NCI-H146 (cell line): Measurements from ENCODE around the gene ABCA4.

Source experiments
- DNase-seq: peaks from one replicate; lab custom pipeline; 2025; lab: John Stamatoyannopoulos, UW

The ABCA4 gene

DNA sequence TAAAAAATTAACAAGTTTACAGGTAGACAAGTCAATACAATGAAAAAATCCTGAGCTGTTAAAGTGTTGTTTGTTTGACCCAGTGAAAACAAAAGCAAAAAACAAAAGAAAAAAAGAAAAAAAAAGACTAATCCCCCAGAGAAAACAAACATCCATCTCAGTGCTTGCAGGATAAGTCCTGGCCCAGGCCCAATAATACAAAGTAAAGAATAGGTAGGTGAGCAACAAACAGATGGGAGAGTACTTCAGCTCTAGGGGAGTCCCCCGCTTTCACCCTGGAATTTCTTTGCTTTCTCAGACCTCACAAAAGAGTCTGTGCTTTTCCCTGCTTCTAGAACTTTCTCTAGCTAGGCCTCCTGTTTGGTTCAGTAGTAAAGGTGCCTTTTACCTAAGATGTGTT lies 70.3 kb downstream of the ABCA4 start:
- no peak for DNase-seq

DNA sequence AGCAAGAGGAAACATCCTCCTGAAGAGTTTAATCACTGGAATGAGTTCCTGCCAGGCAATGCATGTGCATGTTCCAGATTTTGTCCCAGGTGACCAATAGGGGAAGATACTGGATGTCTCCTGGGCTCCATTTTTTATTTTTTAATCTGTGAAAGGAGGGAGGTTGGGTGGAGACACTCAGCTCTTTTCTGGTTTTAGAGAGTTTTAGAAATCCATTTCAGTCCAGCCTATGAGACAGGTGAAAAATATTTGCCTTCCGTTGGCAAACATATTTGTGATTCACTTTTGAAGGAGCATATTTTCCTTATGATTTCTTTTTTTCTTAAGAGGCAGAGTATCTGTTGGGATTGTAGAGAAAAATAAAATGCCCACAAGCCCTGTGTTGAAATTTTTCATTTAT lies 70.7 kb downstream of the ABCA4 start:
- DNase-seq = no peak

DNA sequence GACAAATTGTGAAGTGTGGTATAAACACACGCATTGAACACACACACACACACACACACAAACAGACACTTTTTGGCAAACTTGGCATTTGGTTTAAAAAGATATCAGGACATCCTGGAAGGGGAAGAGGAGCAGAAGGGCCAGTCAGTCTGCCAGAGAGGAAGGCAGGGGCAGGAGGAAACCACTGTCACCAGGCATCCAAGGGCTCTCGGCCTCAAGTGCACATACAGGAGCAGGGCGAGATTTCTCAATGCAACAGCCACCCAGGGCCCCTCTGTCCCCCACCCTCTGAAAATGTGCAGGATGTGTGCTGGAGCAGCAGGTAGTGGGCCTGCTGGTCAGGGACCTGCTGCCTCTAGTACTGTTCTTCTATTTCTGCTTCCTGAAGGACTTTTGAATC lies 71.2 kb downstream of the ABCA4 start:
- DNase-seq = no peak

DNA sequence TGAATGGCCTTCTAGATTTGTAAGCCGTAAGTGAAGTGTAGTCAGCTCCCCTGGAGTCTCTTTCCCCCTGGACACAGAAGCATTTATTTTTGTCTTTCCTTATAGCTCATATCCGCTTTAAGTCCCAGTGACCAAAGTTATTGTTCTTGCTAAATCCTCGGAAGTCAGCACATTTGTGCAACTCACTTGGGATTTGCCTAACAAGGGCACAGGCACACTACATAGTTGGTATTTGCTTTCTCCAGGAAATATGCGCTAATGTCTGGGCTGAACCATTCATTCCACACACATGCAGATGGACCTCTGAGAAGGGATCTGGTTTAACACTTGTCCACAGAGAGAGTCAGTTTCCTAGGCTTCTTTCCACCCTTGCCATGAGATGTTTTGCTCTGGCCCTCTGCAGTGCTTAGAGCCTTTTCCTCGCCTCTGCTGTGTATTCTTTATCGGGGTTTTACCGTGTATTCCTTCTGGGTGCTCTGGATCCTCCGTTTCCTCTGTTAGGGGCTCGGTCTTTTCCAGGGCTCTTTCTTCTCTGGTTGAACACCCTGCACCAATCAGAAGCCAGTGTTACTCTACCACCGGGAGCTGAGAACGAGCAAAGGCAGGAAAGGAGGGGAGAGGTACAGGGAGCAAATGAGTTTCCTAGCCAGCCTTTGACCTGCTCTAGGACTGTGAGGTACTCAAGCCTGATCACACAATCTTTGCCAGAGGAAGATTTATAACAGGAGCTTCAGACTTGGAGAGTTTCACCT lies 72.4 kb downstream of the ABCA4 start:
- DNase-seq = no peak

DNA sequence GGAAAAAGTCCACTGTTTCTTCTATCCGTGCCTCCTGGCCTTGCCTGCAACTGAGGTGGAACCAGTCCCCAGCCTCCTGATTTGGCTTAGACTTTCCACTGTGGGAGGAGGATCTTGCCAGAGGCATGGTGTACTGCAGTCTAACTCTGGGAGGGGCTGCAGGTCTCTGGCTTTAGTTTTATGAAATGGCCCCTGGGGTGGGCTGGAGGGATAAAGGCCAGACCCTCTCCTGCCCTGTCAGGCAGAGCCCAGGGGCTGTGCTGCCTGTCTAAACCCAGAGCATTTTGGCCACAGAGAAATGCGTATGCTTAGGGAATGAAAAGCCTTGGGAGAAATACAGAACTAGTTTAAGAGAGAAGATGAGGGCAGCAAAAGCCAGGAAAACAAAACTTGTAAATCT lies 73.0 kb downstream of the ABCA4 start:
- no peak for DNase-seq

DNA sequence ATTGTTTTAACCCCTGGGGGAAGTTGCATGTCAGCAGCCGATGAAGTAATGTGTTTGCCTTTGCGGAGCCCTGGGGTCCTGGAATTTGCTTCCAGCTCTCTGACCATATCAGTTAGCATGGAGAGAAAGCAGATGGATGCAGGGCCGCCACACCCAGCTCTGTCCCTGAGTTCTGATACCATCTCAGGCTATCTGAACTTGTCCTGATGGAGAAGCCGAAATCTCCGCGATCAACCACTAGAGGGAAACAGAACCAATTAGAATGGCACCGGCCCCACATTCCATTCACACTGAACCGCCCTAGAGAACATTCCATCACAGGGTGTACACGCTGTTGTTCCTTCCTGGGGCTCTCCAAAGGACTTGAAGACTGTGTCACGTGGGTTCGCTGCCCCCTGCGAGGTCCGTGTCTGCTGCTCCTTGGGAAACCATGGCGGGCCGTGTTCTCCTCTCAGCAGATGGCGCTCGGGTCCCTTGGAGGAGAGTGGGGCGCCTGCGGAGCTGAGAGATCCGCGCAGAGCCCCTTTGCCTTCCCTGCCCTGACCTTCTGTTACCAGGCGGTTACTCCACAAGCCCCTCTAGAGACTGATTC lies 75.4 kb downstream of the ABCA4 start:
- peak; percentile 24 for DNase-seq

DNA sequence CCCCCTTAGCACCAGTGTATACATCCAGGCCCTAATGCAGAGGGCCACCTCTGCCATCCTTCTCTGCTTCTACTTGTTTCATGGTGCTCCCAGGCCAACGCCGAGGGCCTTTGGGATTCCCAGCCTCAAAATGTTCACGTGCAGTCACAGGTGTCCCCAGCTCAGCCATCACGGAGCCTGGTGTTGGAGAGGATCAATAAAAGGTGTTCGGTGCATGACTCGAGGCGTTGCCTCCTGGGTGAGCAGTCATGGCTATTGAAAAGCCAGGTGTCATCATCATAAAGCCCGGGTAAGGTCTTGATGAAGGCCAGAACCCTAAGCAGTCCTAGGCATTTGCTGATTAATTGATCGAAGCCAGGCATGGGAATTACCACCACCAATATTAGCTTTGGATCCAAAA lies 76.1 kb downstream of the ABCA4 start:
- no peak for DNase-seq

DNA sequence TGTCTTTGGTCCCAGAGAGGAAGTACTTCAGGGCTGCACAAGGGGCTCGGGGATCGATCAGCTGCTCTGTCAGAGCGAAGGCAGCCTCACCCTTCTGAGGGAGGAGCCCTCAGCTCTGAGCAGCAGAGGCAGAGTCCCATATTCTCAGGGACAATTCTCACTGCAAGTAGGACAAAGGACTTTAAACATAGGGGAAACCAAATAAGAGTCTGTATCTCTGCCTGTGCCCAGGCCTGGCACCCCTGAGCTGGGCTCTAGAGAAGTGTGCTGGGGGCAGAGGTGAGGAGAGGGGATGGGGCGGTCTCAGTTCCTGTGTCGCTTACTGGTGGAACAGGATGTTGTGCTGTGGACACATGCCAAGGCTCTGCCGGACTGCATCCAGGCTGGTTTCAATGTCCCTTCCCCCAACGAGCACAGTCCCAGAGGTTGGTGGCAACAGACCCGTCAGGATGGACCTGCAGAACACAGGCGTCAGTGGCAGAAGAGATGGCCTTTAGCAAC lies 76.6 kb downstream of the ABCA4 start:
- no peak for DNase-seq

DNA sequence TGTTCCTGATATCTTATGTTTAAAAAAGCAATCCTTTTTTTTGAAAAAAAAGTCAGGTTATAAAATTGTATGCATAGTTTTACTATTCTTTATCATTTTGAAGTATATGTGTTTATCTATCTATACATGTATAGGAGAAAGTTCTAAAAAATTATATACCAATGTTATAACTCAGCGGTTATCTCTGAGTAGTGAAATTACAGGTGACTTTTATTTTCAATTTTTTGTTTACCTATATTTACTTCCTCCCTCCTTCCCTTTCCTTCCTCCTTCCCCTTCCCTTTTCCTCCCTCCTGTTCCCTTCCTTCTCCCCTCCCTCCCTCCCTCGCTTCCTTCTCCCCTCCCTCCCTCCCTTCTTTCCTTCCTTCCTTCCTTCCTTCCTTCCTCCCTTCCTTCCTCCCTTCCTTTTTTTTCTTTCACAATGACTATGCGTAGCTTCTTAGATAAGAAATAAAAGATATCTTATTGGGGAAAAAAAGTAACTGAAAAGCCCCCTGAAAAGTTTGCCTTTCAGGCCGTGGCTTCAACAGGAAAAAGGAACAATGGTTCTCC lies 77.1 kb downstream of the ABCA4 start:
- DNase-seq = no peak

DNA sequence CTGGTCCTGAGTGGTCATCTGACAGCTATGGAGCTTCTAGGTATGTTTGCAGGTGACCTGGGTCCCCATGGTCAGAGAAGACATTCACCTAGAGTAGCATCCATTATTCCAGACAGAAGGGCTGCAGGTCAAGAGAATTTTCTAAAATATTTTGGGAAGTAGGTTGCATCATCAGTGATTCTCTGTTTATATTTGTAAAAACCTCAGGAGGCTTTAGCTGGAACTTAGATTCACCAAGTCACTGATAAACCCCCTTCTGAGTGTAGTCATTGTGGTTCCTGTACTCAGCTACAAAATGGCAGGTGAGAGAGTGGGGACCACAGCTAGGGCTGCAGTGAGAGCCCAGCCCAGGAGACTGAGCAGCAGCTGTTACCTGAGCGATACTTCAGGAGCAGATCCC lies 78.6 kb downstream of the ABCA4 start:
- no peak for DNase-seq

DNA sequence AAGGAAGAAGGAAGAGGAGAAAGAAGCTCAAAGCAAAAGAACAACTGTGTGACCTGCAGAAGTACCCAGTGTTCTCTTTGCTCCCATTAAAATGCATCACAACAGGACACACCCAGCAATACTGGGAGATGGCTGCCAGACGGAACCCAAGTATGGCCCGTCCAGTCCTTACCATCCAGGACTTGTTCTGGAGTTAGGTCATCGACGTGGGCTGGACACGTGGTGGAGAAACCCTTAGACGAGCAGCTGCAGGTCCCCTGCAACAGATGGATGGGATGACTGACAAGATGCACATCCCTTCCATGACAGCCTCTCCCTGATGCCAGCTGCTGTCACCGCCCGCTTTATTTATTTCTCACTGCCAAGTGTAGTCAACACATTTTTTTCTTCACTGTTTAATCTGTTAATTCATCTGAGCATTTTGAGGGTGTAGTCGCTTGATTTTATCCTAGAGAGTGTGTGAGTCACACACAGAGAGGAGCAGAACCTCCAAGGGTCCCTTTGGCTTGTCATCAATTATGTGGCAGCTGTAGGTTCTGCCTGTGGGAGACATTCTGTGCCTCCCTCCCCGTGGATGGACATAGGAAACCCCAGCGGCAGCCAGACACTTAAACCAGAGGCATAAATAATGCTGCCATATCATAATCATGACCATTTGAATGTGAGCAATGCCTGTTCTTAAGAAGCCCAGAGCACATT lies 80.9 kb downstream of the ABCA4 start:
- no peak for DNase-seq

DNA sequence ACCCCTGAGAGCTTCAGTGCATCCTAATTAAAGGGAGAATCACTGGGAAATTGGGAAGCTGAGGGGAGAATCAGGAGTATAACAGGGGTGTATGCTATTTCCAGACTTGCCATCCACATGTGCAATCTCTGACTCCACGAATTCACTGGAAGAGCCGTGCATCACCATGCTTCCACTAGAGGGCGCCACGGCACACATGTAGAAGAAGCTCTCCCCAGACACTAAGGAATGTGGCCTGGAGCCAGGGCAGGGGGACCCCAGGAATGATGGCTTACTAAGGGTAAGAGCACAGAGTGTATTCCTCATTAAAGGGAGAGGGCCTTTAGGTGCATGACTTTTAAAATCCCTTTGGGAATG lies 81.5 kb downstream of the ABCA4 start:
- DNase-seq = peak; percentile 33

DNA sequence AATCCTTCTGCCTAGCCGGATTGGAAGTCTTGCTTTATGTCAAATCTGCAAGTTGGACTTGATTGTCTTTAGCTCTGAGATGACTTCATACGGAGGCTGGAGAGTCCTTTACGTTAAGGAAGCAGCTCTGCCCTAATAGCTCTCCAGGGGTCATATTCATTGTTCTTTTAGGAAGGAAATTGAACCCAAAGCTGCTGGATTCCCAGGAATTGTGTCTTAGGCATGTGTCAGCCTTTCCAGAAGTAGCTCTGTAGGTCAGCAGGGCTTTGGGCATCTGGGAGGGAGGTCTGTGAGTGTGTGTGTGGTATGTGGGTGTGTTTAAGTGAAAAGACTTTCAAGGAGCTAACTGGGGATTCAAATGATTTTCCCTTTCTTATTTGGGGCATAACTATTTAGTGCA lies 82.4 kb downstream of the ABCA4 start:
- DNase-seq = no peak

DNA sequence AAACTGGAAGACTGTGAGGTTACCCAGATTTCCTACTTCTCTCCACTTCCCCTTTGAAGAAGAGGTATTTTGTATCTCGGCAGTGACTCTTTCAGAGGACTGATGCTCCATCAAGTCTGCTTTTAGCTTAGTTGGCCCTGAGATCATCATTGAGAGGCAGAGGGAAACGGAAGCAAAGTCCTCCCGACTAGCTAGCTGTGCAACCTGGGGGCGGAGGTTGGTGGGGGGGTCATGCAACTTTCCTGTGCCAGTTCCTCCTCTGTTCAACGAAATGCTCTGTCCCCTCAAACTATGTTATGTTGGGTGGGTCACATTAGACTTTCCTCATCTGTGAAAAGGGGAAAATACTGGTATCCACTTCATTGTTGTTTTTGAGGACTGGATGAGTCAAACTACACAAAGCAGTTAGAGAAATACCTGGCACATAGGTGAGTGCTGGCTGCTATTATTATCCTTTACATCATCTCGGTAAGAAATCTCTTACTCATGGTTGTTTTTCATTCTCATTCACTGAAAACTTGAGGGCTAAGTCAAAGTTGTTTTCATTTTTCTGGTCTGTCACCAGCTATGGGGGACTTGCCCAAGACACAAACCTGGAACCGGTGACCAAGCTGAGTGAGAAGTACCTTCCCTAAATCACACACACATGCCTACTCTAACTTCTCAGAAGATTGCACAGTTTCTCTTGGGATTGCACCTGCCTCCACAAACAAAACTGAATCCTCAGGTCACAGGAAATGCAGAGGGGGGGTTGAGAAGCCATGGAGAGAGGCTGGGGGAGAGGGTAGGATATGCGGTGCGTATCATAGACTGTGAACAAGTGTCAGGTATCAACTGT lies 83.3 kb downstream of the ABCA4 start:
- DNase-seq = no peak

DNA sequence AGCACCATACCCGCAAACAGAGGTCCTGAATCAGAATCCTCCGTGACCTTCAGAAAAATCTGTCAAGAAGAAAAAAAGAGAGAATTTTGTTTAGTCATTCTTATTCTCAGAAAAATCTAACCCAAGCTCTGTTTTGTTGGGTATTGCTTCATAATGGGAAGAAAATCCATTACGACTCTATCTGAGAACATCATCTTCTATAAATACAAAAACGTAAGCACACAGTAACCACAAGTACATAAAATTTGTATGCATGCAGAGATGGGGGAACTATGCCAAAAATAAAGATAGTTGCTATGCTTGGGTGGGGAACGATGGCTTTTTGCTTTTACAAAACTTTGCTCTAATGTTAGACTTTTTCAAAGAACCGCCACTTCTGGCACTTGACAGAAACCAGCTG lies 84.2 kb downstream of the ABCA4 start:
- DNase-seq = no peak

DNA sequence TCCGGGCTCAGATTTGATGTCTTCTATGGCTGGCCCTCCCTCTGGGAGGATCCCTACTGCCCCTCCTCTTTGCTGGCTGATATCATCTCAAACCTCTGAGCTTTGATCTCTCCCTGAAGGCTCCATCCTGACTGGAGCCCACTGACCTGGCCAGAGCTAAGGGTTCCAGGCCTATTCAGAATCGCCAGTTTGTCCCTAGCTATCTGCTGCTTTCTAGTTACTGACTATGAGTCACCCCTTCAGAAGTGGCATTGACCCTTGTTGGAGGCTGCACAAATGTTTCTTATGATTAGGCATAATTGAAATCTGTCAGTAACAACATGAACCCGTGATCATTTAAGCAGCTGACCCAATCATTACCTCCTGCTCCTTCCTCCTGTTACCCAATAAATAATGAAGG lies 87.1 kb downstream of the ABCA4 start:
- no peak for DNase-seq

DNA sequence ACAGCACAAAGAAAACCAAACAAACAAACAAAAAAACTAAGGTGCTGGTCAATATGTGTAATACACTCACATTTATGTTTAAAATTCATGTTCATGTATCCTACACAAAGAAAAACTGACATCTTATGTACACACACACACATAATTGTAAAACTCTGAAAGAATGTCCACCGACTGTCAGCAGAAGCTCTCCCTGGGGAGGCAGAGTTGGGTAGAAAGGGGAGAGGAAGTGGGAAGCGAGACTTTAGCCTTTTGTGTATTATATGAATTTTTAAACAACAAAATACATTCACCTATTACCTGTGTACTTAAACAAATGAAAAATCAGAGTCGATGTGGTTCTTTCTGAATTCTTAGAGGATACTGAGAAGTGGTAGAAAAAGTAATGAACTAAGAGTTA lies 88.3 kb downstream of the ABCA4 start:
- no peak for DNase-seq

DNA sequence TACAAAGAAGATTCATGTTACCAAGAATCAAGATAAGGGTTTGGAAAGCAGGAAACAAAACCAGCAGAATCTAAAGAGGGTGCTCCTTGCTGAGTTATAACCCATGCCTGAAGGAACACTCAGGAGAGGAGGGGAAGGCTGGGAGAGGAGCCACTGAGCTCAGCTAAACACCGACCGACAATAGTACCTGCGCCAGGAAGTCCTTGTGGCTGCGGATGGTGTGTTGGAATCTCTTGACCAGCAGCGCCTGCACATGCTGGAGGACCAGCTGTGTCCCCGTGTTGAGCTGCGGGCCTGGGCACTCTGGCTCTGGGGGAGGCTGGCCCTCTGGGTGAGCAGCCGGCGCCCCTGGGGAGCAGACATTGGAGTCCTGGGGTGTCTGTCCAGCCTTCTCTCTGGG lies 89.4 kb downstream of the ABCA4 start:
- no peak for DNase-seq

DNA sequence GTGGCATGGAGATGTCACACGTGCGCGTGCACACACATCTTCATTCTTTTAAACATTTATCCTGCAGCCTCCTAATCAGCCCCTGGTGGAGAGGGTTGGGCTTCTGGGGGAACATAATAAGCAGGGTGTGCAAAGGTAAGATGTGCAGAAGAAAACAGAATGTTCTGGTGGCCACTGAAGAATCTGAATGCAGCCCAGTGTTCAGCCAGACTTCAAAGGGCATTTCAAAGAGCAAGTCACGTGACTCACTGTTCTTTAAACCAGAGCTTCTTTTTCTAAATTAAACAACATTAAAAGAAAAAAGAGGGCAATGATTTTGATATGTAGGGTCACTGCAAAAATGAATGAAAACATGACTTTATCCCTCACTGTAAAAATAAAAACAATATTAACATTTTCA lies 89.8 kb downstream of the ABCA4 start:
- DNase-seq = no peak

DNA sequence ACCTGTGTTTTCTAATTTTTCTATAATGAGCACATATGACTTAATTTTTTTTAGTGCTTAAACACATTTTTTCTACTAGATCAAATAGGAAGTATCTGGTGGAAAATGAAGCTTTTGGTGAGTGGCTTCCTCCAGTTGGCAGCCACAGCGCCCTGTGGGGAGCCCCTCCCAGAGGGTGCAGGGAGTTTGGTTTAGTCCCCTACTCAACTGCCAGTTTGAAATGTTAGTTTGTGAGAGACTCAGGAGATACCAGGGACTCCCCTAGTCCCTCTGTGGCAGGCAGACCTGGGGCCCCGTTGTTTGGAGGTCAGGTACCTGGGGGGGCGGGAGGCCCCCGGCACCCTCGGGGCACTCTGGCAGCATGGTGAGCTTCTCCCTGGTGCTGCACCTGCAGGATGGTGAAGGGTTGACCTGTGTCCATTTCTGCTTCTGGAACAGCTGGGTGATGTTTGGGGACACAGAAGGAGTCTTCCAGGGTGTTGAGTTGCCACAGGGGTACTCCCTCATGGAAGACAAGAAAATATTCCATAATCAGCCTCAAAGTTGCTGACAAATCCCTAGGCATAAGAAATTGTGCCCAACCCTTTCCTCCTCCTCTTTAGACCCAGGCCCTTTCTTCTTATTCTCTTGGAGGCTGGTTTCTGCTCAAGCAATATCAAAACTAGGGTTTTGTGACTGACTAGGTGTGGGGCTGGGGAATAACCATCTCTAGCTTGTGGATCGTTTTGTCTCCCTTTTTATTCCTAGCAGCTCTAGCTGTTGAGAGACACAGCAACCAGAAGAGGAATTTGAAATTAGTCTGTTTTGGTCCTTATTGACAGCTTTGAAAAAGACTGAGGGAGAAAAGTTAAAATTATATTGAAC lies 91.6 kb downstream of the ABCA4 start:
- DNase-seq = no peak
